Measurements from ENCODE around the gene CD22. TPM values are rescaled to one million over a fixed set of nuclear protein-coding genes. Genes with fewer than 3 reads are reported as not detected.

CD22 gene
- total RNA-seq, 1 donor from 2014 or later: not detected

DNA sequence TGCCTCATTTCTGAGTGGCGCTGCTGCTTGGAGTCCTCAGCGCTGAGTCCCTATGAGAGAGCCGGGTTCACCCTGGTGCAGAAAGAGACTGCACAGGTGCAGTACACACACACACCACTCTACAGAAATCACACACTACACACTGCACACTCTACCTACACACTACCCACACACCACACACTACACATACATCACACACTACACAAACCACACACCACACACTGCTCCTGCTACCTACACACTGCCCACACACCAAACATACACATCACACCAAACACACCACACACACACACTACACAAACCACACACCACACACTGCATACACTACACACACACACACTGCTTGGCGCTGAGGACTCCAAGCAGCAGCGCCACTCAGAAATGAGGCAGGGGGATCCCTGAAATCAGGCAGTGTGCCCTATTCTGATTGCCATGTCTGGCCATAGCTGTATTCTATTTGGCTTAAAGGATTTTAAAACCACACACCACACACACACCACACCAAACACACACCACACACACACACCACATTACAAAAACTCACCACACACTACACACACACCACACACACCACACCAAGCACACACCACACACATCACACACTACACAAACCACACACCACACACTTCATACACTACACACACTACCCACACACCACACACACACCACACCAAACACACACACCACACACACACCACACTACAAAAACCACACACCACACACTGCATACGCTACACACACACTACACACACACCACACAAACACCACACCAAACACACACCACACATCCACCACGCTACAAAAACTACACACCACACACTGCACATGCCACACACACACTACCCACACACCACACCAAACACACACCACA lies 32.1 kb upstream of the CD22 start:
- DNase-seq: no peak

- DNase-seq: no peak
Observed at GRCh38 chr19:35297515-35297848, 31.5 kb upstream of the CD22 start.

- no peak for DNase-seq
Observed at GRCh38 chr19:35297922-35298321, 31.1 kb upstream of the CD22 start.

DNA sequence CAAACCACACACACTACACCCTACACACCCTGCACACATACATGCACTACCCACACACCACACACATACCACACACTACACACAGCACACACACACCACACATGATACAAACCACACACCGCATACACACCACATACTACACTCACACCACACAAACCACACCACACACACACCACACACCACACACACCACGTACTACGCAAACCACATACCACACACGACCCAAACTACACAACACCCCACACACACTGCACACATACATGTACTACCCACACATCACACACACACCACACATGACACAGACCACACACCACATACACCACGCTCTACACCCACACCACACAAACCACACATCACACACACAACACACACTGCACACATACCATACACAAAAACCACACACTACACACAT lies 30.4 kb upstream of the CD22 start:
- no peak for DNase-seq

DNA sequence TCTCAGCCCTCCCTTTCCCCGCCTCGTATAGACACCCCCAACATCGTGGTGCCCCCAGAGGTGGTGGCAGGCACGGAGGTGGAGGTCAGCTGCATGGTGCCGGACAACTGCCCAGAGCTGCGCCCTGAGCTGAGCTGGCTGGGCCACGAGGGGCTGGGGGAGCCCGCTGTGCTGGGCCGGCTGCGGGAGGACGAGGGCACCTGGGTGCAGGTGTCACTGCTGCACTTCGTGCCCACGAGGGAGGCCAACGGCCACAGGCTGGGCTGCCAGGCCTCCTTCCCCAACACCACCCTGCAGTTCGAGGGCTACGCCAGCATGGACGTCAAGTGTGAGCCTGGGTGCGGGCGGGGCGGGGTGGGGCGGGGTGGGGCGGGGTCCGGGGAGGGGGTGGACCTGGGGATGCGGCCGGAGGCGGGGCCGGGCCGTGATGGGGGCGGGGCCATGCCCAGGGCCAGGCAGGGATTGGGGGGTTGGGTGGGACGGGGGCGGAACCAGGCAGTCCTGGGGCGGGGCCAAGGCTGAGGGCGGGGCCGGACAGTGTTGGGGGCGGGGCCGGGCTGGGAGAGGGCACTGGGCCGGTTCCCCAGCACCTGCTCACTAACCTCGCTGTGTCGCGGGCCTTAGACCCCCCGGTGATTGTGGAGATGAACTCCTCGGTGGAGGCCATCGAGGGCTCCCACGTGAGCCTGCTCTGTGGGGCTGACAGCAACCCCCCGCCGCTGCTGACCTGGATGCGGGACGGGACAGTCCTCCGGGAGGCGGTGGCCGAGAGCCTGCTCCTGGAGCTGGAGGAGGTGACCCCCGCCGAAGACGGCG lies 29.3 kb upstream of the CD22 start:
- peak; percentile 38 for DNase-seq

DNA sequence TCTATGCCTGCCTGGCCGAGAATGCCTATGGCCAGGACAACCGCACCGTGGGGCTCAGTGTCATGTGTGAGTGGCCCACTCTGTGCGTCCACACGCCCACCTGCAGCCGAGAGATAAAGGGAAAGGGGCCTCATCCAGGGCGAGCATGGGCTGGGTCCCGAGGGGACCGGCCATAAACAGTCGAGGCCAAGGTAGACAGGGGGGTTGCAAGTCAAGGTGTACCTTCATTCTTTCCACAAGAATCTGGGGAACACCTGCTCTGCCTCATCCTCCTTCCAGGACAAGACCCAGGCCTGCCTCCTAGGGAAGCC lies 28.7 kb upstream of the CD22 start:
- DNase-seq: no peak

GRCh38 chr19:35301961-35302360 lies 27.0 kb upstream of the CD22 start:
- no peak for DNase-seq

DNA sequence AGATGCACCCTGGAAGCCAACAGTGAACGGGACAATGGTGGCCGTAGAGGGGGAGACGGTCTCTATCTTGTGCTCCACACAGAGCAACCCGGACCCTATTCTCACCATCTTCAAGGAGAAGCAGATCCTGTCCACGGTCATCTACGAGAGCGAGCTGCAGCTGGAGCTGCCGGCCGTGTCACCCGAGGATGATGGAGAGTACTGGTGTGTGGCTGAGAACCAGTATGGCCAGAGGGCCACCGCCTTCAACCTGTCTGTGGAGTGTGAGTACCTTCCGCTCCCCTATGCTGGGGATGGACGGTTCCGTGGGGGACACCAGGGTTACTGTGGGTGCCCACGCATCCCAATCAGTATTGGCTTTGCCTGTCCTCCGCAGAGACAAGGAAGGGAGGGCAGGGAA lies 26.5 kb upstream of the CD22 start:
- DNase-seq: no peak

DNA sequence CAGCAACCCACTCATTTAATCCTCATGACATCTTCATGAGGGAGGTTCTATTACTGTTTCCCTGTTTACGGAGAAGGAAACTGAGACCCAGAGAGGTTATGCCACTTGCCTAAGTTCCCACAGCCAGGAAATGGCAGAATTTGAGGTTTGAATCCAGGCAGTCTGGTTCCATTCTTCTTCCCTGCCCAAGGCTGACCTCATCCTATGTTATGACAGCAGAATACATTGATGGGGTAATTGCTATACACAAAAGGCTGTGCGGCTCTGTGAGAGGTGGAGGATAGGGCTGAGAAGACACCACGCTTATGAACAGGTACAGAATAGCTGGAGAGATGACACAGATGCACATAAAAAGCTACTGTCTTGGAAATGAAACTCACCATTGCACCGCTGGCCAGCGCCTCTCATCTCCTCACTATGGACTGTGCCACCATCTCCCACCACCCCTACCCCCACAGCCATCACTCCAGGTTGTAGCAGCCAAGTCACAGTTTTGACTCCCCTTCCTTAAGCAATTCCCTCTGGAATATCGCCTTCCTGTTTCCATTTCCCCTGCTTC lies 25.6 kb upstream of the CD22 start:
- no peak for DNase-seq

DNA sequence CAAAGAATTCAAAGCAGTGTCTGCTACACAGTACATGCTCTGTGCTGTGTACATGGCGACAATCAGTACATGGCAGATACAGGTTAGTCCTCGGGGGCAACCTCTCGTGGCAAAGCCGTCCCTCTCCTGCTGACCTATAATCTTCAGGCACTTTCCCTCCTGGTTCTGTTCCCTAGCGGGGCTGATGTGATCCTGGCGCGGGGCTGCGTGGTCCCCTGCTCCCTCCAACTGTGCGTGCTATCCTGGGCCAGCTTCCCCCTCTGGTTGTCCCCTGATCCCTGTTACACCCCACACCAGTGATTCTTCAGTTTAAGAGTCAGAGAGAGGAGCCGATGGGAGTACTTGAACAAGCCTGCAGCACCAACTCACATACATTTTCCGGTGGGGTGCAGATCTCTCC lies 25.0 kb upstream of the CD22 start:
- DNase-seq: no peak

DNA sequence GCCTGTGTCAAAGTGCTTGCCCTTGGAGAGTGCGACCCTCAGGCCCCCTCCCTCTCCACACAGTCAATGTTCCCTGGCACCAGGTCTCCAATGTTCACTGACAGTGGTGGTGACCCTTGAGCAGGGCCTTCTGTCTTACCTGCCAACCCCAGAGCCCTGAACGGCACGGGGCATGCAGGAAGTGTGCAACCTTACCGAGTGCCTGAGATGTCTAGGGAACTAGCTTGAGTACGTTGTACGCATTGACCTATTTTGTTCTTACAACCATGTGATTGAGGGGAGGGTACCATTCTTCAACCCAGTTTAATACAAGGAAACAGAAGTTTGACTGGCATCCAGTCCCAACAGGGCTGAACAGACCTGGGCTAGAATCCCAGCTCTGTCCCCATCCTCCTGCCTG lies 23.8 kb upstream of the CD22 start:
- no peak for DNase-seq

DNA sequence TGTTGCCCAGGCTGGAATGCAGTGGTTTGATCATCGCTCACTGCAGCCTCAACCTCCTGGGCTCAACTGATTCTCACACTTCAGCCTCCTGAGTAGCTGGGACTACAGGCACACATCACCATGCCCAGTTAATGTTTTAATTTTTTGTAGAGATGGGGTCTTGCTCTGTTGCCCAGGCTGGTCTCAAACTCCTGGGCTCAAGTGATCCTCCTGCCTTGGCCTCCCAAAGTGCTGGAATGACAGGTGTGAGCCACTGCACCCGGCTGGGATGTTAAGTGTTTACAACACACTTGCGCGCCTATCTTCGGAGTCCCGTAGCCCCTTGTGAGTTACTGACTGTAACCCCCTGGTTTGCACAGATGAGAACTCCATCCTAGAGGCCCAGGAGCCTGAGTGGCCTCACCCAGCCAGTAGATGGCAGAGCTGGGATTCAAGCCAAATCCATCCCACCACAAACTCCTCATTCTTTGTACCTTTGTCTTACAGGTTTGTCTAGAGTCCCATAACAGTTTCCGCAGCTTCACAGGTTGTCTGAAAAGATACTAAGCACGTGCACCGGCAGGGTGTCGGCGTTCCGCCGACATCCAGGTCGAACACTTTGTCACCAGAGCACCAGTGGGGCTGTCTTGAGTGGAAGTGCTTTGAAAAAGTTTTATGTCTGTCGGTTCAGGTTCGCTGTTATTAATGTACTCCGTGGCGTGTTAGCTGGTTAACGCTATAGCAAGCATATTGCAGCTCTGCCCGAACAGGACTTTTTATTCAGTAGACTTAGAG lies 22.3 kb upstream of the CD22 start:
- DNase-seq: no peak

DNA sequence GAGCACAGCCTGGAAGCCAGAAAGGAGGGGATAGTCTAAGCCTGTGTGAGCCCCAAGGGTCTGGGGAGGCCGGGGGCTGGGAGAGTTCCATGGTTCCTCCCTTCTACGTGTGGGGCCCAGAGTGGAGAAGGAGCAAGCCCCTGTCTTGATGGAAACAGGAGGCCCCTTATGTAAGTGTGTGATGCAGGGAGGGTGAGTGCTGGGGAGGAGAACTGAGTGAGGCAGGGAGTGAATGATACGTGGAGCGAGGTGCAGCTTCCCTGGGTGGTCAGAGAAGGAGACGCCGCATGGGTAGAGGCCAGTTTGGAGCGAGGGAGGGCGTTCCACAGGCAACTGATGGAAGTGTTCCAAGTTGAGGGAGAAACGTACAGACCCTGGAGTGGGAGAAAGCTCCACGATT lies 21.1 kb upstream of the CD22 start:
- no peak for DNase-seq

DNA sequence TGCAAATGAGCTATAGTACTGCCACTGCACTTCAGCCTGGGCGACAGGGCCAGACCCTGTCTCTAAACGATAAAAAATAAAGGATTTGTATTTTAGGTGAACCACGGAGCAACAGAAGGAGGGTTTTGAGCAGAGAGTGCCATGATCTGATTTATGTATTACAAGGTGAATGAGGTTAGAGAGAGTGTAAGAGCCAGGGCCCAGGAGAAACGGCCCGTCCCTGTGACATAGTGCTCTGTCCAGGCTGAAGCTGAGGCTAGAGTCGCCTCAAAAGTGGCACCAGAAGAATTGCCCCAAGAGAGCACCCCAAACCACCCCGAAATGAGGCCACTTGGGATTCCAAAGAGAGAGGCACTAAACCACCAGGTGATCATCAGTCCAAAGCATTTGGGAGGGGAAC lies 20.1 kb upstream of the CD22 start:
- DNase-seq: no peak

DNA sequence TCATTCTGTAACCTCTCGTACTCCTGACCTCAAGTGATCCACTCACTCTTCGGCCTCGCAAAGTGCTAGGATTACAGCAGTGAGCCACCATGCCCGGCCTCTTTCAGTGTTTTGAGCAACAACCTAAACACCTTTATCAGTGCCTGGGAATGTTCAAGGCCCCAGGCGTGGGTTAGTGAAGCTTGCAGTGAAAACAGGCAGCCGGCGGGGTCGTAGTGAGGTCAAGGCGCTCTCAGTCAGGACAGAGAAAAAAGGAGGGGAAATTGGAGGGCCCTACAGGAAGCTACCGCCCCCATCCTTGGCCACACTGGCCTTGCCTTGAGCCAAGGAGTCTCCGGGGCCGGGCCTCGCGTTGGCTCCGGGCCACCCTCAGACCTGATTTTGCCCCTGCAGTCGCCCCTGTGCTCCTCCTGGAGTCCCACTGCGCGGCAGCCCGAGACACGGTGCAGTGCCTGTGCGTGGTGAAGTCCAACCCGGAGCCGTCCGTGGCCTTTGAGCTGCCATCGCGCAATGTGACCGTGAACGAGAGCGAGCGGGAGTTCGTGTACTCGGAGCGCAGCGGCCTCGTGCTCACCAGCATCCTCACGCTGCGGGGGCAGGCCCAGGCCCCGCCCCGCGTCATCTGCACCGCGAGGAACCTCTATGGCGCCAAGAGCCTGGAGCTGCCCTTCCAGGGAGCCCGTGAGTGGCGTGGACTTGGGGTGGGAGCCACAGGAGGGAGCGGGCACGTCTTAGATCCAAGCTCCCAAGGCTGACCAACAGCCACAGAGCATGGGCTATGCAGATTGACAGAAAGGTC lies 19.3 kb upstream of the CD22 start:
- no peak for DNase-seq

GRCh38 chr19:35310331-35310730 lies 18.7 kb upstream of the CD22 start:
- DNase-seq: no peak

- DNase-seq: no peak
Observed at GRCh38 chr19:35310811-35311465, 18.0 kb upstream of the CD22 start.

DNA sequence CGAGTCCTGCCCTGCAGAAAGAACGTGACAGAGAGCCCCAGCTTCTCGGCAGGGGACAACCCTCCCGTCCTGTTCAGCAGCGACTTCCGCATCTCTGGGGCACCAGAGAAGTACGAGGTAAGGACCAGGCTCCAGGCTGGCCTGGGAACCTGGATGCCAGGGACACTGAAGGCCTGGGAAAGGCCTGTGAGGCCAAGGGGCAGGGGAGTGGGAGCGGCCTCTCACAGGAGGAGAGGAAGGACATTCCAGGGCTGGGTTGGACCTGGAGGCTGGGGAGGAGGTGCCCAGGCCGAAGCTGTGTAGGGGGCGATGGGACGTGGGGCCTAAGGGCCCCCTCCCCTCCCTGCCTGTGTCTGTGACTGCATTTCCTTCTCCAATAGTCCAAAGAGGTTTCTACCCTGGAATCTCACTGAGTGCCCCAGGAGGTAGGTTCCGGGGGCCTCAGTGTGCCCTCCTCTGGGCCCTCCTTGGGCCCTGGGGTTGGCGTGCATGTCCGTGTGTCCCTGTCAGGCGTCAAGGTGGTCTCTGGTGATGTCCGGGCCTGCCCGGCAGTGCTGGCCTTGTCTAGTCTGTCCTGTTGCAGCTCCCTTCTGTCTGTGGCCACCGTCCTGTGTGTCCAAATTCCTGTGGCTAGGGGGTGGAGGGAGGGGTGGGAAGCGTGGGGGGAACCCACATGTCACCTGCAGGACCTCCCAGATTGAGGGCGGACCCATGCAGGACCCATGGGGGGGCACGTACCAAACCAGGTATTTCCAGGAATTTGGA lies 16.9 kb upstream of the CD22 start:
- DNase-seq: no peak

- DNase-seq: no peak
Observed at GRCh38 chr19:35313587-35313986, 15.4 kb upstream of the CD22 start.

- no peak for DNase-seq
Observed at GRCh38 chr19:35314031-35314430, 15.0 kb upstream of the CD22 start.

Data from occipital lobe (tissue), 2 donors.